HG03520 (cell line): ENCODE measurements around the gene HOXB1.
A peak's percentile ranks its signal among the peaks of the same experiment; 100 is the strongest.
"Not testable (repeated sequence)": the region's sequence is repeated elsewhere in the genome, so short reads cannot be mapped to it uniquely, and the experiment has no call there.

Experiments used
- ATAC-seq: cut with Tn5 transposase; IDR thresholded peaks from one replicate; pipeline ENCODE4 v1.9.1; 2021; ENCODE audit warnings: mild to moderate bottlenecking, moderate library complexity; ENCODE audit not compliant: unreplicated experiment

Gene HOXB1

DNA sequence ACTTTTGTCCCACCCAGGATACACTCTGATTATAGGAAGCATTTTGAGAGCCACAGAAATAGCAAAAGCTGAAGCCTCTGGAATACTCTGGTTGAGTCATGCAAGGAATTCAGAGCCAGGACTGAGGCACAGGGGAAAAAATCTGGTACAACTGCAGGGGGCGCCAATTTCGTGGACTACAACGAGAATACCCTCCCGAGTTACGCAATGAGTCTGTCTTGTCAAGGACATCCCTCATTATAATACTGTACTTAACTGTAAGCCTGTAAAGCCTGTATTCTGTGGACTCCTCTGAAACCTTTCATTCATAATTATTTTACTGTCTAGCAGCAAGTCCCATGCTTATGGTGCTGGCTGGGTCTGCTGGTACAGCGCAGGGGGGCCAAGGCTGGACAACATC, 7.8 kb downstream of the HOXB1 start:
- ATAC-seq, result no peak

- ATAC-seq, result no peak
Observed at GRCh38 chr17:48522031-48522653, 8.7 kb downstream of the HOXB1 start.

DNA sequence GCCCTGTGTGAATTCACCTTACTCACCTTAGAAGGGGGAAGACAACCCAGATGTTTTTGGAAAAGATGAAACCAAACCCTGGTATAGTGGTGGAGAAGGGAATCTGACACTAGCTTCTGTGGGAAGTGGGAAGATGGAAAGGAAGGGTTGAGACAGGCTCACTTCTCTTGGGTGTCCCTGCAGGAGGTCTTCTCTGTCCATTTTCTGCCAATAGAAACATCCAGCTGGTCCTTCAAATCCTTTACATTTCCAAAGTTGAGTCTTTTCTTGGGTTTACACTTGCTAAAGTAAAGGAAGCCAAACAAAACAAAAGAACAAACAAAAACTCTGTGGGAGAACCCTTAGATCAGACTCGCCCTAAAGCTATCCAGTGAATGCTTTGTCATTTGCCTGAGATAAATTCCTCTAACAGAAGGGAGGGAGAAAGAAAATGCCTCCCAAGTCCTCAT, 10.2 kb downstream of the HOXB1 start:
- no peak for ATAC-seq

- ATAC-seq, result no peak
Observed at GRCh38 chr17:48519427-48519826, 11.4 kb downstream of the HOXB1 start.

- ATAC-seq, result no peak
Observed at GRCh38 chr17:48517478-48517877, 13.3 kb downstream of the HOXB1 start.

- no peak for ATAC-seq
Observed at GRCh38 chr17:48515925-48516900, 14.6 kb downstream of the HOXB1 start.

DNA sequence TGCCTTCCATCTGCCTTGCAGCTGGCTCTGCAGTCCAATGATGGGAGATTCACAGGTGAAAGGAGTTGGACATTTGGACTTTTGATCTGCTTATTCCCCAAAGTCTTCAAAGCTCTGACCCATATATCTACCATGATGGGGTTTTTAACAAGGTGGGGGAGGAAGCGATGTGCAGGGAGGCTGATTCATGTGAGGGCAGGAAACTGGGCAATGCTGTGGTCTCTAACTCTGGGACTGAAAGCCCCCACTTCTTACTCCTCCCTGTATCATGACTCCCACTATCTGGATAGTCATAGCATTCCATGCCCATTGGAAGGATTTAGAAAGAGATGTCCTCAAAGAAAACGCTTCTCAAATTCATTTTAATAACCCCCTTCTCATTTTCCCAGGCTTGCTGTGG, 16.3 kb downstream of the HOXB1 start:
- no peak for ATAC-seq

GRCh38 chr17:48513666-48514455, 16.9 kb downstream of the HOXB1 start:
- no peak for ATAC-seq

- ATAC-seq, result no peak
Observed at GRCh38 chr17:48513097-48513496, 17.7 kb downstream of the HOXB1 start.

GRCh38 chr17:48510761-48511604, 19.8 kb downstream of the HOXB1 start:
- ATAC-seq, result peak; percentile 66

- no peak for ATAC-seq
Observed at GRCh38 chr17:48510381-48510760, 20.4 kb downstream of the HOXB1 start.

DNA sequence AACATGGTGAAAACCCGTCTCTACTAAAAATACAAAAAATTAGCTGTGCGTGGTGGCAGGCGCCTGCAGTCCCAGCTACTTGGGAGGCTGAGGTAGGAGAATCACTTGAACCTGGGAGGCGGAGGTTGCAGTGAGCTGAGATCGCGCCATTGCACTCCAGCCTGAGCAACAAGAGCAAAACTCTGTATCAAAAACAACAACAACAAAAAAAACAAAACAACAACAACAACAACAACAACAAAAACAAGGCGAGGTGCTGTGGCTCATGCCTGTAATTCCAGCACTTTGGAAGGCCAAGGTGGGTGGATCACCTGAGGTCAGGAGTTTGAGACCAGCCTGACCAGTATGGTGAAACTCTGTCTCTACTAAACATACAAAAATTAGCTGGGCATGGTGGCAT, 21.1 kb downstream of the HOXB1 start:
- ATAC-seq, result not testable (repeated sequence)

DNA sequence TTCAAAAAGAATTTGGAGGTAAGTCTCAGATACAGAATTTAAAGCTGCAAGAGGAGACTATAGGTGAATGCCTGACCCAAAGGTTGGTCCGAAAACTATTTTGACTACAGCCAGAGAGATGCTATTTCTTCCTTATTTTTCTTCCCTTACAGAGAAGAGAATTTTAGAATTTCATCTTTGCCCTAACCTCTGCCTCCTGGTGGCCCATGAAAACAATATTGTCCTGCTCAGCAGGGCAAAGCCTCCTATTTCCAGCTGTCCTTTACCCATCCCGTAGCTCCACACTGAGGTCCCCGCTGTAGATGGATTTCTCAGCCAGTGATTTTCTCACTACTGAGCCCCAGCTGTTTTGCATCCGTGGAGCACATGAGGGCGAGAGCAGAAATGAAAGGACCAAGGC, 24.6 kb downstream of the HOXB1 start:
- no peak for ATAC-seq

- ATAC-seq, result no peak
Observed at GRCh38 chr17:48505788-48506187, 25.0 kb downstream of the HOXB1 start.

- ATAC-seq, result no peak
Observed at GRCh38 chr17:48504953-48505352, 25.9 kb downstream of the HOXB1 start.

GRCh38 chr17:48503747-48504146, 27.1 kb downstream of the HOXB1 start:
- ATAC-seq, result no peak

- ATAC-seq, result no peak
Observed at GRCh38 chr17:48502901-48503300, 27.9 kb downstream of the HOXB1 start.

- ATAC-seq, result no peak
Observed at GRCh38 chr17:48502312-48502711, 28.5 kb downstream of the HOXB1 start.

- no peak for ATAC-seq
Observed at GRCh38 chr17:48500435-48501426, 30.1 kb downstream of the HOXB1 start.
